GM21786 (cell line): Measurements from ENCODE around the gene TRAPPC8.
"Not testable (repeated sequence)": the region's sequence is repeated elsewhere in the genome, so short reads cannot be mapped to it uniquely, and the experiment has no call there.

Experiments
- ATAC-seq: cut with Tn5 transposase; IDR thresholded peaks from one replicate; pipeline ENCODE4 v1.9.1; 2021; ENCODE audit not compliant: unreplicated experiment

TRAPPC8 gene

DNA sequence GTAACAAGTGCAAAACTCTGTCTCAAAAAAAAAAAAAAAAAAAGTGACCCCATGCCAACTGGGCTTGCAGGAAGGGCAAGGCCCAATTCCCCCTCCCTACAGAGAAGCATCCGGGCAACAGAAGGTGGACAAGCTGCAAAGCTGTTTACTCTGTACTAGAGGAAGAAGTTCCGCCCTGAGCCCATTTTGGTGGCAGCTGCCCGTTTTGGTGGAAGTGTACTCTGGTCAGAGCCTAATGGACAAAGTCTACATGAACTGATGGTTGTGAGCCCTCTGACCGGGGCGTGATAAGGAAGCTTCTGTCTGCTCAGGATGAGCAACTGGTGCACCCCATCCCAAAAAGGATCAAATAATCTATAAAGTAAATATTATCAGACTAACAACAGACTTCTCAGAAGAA lies 65.0 kb downstream of the TRAPPC8 start:
- no peak for ATAC-seq

DNA sequence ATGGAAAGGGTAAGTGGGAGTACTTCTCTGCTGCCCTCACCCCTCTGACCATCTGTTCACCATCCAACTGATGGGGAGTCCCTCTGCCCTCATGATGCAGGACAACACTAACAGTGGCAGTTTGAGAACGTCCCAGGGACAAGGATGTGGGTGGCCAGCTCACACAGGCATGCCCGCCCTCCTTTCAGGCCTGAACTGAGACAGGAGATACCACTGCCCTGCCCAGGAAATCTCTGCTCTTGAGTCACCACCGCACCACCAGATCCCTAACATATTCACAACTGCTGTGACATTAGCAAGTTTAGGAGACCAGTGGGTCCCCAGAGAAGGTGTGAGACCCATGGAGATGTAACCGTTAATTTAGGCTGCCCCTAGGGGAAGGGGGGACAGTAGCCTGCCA lies 66.2 kb downstream of the TRAPPC8 start:
- ATAC-seq = no peak

DNA sequence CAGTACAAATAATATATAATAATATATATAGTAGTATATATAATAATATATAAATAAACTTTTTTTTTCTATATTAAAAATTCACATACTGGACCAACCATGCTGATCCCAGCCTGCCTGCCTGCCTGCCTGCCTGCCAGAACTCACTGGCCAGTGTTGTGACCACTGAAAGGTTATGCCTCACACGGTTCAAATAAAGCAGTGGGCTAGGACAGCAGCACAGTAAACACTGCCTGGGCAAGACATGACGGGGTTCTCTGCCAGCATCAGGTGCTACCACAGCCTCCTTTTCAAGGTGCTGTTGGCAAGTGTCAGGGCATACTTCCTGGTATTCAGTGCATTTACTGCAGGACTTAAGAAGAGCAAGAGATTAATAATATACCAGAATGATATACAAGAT lies 67.6 kb downstream of the TRAPPC8 start:
- no peak for ATAC-seq

GRCh38 chr18:31863103-31863502 lies 79.8 kb downstream of the TRAPPC8 start:
- ATAC-seq = no peak

DNA sequence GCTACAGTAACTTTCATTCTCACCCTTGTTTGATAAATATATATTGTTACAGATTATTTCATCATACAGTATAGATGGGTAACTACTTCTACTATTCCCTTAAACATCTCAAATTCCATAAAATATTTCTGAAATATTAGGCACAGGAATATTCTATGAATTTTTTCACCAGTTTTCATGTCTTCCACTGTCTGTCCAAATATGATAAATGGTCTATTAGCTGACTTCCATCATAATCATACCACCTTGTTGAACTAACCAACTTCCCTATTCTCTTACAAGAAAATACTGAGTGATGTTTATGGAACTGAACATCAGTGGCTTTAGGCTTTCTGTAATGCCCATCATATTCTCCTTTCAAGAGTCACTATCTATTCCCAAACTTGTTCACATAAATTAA lies 82.4 kb downstream of the TRAPPC8 start:
- no peak for ATAC-seq

DNA sequence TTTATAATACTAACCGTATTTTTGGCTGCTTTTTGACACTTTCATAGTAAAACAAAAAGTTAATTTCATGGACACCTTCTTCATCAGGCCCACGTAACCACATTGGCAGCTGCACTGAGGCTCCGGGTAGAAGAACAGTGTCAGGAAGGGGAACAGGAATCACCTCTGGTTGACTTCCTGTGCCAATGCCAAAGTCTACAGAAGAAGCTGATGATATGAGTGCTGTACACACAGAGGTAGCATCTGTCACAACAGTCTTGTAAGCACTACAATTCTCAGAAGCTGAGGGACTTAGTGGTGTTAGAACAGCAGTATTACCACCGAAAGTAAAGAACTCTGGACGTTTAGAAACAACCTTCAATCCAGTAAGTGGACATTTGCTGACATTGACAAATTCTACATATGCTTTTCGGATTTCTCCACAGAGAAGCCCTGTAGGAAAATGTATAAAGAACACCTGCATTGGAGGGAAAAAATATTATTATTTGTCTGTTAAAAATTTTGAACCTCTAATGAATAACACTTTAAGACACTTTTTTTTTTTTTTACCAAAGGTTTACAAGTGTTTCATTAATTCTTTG lies 85.3 kb downstream of the TRAPPC8 start:
- ATAC-seq = no peak

DNA sequence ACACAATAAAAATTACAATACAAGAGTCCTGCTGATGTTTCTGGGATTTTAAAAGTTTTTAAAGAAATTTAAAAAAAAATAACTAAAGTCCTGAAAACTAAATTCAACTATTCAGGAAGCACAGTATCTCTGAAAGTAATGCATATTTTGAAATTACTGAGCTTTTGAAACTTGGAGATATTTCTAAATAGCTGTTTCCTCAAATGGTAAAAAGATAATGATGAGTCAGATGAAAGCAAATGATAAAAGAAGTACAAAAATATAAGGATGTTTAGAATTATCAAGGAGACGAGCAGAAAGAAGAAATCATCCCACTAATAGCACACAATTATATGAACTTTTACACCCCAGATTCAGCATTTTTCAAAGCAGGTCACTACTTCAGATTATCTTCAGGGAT lies 92.1 kb downstream of the TRAPPC8 start:
- ATAC-seq = no peak

DNA sequence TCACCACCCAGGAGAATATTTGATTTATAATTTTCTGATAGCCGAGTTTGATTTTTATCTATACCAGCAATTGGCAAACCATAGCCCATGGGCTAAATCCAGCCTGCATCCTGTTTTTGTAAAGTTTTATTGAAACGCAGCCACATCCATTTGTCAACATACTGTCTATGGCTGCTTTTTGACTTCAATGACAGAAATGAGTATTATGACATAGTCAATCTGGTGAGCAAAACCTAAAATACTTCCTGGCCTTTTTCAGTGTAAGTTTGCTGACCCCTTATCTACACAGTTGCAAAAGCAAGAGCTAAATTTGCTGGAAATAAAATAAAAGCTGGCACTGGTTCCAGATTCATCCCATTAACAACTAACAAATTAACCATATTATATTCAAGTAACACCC lies 102.4 kb downstream of the TRAPPC8 start:
- ATAC-seq = no peak

DNA sequence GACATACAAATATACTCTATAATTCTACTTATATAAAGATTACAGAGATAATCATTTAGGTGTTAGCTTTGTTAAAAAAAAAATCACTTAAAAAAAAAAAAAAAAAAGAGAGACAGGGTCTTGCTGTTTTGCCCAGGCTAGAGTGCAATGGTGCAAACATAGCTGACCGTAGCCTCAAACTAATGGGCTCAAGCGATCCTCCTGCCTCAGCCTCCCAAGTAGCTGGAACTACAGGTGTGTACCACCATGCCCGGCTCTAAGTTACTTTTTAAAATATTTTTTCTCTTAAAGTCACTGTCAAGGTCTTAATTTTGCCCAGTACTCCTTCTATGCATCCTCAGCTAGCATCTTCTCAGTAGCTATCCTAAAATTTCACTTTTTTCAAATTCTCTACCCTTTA lies 105.0 kb downstream of the TRAPPC8 start:
- ATAC-seq = no peak

GRCh38 chr18:31835528-31836133 lies 107.3 kb downstream of the TRAPPC8 start:
- ATAC-seq = no peak

GRCh38 chr18:31831903-31832302 lies 111.0 kb downstream of the TRAPPC8 start:
- no peak for ATAC-seq

DNA sequence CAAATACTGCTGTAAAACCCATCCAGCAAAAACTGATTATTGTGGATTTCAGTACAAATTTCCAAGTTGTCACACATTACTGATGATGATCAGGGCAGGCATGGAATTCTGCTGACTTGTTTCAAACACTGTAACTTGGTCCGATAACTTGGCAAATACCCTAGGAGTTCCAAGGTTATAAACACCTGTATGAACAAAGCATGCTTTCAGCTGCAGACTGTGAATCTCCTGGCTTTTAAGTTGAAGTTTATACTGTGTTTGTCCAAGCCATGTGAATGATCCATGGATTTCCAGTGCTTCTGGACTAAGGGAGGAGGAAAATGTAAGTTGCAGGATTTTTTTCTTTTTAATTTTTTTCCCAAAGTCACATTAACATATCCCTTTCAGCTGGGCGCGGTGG lies 112.2 kb downstream of the TRAPPC8 start:
- no peak for ATAC-seq

DNA sequence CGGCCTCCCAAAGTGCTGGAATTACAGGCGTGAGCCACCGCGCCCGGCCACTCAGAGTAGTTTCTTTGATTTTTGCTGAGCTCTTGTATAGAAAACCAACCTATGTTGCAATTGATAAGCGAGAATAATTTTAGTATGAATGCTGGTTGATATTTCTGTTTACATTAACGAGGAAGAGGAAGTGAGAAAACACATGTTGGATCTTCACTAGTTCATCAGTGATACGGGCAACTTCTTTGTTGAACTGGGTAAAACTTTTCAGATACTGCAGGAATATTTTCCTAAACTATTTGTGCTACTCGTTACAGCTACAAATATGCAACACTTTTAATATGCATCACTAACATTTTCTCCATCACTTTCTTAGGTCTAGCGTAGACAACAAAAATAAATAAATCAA lies 114.3 kb downstream of the TRAPPC8 start:
- no peak for ATAC-seq

GRCh38 chr18:31826673-31827325 lies 116.1 kb downstream of the TRAPPC8 start:
- ATAC-seq = not testable (repeated sequence)

DNA sequence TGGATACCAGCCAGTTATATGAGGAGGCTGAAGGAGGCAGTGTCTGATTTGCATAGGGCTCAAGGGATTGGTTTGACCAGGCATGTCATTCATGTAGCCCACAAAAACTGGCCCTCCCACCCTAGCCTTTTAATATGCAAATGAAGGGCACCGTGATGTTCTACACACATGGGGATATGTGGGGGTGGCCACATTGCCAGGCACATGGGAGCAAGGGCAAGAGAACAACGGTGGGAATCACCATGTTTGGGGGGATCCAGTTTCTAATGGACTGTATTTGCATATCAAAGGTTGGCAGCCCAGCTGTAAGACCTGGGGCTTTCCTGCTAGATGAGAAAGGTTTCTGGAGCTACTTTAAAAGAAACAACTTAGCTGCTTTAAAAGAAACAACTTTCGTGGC lies 117.2 kb downstream of the TRAPPC8 start:
- no peak for ATAC-seq

DNA sequence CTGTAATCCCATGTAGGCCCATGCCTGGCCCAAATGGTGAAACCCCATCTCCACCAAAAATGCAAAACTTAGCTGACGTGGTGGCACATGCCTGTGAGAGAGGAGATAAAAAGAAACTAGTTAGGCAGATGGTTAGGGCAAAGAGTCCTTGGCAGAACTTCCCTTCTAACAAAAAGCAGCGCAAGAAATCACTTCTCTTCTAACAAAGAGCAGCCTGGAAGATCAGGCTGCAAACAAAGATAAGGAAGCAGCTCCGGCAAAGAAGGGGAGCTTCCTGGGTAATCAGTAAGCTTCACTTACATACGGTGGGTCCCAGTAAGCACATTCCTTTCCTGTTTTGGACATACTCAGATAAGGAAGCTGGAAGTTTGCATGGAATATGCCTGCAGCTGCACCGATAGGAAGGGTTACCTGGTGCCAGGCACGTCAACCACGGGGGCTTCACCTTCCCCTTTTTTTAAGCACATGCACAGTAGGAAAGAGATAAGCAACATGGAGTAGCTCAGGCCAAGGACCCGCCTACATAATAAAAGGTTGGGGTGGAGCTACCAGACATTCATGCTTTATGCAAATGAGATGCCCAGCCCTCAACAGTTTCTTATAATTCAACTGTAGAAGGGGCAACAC lies 121.3 kb downstream of the TRAPPC8 start:
- ATAC-seq = no peak

GRCh38 chr18:31819925-31820229 lies 123.1 kb downstream of the TRAPPC8 start:
- no peak for ATAC-seq

DNA sequence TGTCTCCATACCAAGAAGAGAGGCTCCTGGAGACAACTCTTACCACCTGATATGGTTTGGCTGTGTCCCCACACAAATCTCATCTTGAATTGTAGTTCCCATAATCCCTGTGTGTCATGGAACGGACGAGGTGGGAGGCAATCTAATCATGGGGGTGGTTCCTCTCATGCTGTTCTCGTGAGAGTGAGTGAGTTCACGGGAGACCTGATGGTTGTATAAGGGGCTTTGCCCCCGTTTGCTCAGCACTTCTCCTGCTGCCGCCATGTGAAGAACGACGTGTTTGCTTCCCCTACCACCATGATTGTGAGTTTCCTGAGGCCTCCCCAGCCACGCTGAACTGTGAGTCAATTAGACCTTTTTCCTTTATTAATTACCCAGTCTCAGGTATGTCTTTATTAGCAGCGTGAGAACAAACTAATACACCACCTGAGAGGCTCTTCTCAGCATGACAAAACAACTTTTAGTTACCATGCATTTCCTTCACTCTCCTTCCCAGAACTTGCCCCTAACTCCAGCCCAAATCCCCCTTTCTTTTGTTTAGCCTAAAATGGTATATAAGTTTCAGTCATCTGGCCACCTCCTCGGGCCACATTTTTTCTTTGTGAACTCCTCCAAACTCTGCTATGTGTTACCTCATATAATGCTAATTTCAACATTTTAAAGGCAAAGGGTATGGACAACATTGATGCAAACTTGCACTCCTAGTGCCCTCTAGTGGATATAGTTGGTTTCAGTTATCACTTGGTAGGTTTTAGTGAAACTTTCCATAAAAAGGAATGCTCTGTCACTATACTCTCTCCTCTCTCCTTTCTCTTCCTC lies 123.6 kb downstream of the TRAPPC8 start:
- ATAC-seq = peak; percentile 74

DNA sequence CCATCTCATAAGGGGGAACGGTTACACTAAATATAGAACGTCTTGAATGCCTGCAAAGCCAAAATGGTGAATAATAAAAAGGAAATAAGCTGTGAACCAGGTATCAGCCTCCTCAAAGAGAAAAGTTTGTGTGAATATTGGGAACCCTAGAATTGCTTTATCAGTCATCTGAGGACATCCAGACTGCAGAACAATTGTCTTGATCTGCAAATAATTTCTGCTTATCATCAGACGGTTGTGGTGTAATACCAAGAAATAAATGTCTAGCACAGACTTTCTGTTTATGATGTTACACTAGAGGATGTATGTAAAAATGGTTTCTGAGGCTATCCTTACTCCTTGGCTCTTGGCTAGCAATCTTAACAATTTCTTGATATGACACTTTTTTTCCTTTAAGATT lies 128.8 kb downstream of the TRAPPC8 start:
- no peak for ATAC-seq

- not testable (repeated sequence) for ATAC-seq
These were observed 132.4 kb downstream of the TRAPPC8 start for GRCh38 chr18:31810336-31811130.

DNA sequence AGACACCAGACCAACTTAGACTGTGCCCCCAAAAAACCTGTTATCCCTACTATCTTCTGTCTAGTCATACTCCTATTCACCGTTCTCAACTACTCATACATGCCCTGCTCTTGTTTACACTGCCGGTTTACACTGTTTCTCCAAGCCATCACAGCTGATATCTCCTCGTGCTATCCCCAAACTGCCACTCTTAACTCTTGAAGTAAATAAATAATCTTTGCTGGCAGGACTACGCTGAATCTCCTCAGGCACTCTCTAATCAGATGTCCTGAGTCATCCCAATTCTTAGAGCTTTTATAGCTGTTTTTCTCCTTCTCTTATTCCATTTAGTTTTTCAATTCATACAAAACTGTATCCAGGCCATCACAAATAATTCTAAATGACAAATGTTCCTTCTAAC lies 133.9 kb downstream of the TRAPPC8 start:
- ATAC-seq = not testable (repeated sequence)
